H9 (cell line): Measurements from ENCODE around the gene E2F4. TPM values are rescaled to one million over a fixed set of nuclear protein-coding genes. Genes with fewer than 3 reads are reported as not detected.

Experiments used
- DNase-seq: peaks from one replicate; pipeline ENCODE4 v3.0.0-alpha.2; 2017
- H2AFZ ChIP-seq: one replicate; pipeline ENCODE4 v1.6.1; 2013; ENCODE audit warnings: mild to moderate bottlenecking, low read length, control low read depth, moderate library complexity
- H2AK5ac ChIP-seq: 2 replicates; pipeline ENCODE4 v1.6.1; 2013; ENCODE audit warnings: low read length, control low read depth, mixed read lengths; ENCODE audit not compliant: insufficient read length
- H2BK120ac ChIP-seq: one replicate; pipeline ENCODE4 v1.6.1; 2013; ENCODE audit warnings: low read depth, mild to moderate bottlenecking, low read length, control low read depth, inconsistent platforms; ENCODE audit not compliant: poor library complexity, severe bottlenecking
- H2BK12ac ChIP-seq: 2 replicates; pipeline ENCODE4 v1.6.1; 2013; ENCODE audit warnings: low read length, control low read depth, mixed read lengths, low read depth; ENCODE audit not compliant: insufficient read length
- H2BK15ac ChIP-seq: 2 replicates; pipeline ENCODE4 v1.6.1; 2013; ENCODE audit warnings: low read depth, low read length, control low read depth
- H2BK20ac ChIP-seq: one replicate; pipeline ENCODE4 v1.6.1; 2013; ENCODE audit warnings: low read depth, mild to moderate bottlenecking, low read length, control low read depth, inconsistent platforms; ENCODE audit not compliant: poor library complexity, severe bottlenecking
- H2BK5ac ChIP-seq: 2 replicates; pipeline ENCODE4 v1.6.1; 2013; ENCODE audit warnings: low read length, control low read depth, mixed read lengths; ENCODE audit not compliant: insufficient read length
- H3K14ac ChIP-seq: 2 replicates; pipeline ENCODE4 v1.6.1; 2013; ENCODE audit warnings: low read length, control low read depth; ENCODE audit not compliant: insufficient read depth
- H3K18ac ChIP-seq: 2 replicates; pipeline ENCODE4 v1.6.1; 2013; ENCODE audit warnings: low read depth, mild to moderate bottlenecking, mixed read lengths, low read length, control low read depth; ENCODE audit not compliant: insufficient read length
- H3K23ac ChIP-seq: 2 replicates; pipeline ENCODE4 v1.6.1; 2013; ENCODE audit warnings: low read length, control low read depth, mixed read lengths, low read depth; ENCODE audit not compliant: insufficient read length
- H3K23me2 ChIP-seq: 2 replicates; pipeline ENCODE4 v1.6.1; 2013; ENCODE audit warnings: low read depth, mild to moderate bottlenecking, mixed read lengths, low read length, control low read depth; ENCODE audit not compliant: insufficient read length, poor library complexity, severe bottlenecking
- H3K27ac ChIP-seq: 2 replicates; pipeline ENCODE4 v1.5.1; 2013; ENCODE audit warnings: low read length, control low read depth, mixed read lengths, low read depth; ENCODE audit not compliant: insufficient read length
- H3K27me3 ChIP-seq: 2 replicates; pipeline ENCODE4 v1.6.1; 2013; ENCODE audit warnings: low read length, control low read depth, inconsistent platforms; ENCODE audit not compliant: insufficient read depth
- H3K4ac ChIP-seq: 2 replicates; pipeline ENCODE4 v1.6.1; 2013; ENCODE audit warnings: low read depth, mild to moderate bottlenecking, control low read depth, inconsistent platforms, low read length, moderate library complexity
- H3K4me1 ChIP-seq: 2 replicates; pipeline ENCODE4 v1.6.1; 2013; ENCODE audit warnings: low read length, control low read depth, inconsistent platforms; ENCODE audit not compliant: insufficient read depth
- H3K4me2 ChIP-seq: 2 replicates; pipeline ENCODE4 v1.6.1; 2013; ENCODE audit warnings: low read length, control low read depth, mixed read lengths; ENCODE audit not compliant: insufficient read length, insufficient read depth
- H3K56ac ChIP-seq: 2 replicates; pipeline ENCODE4 v1.6.1; 2013; ENCODE audit warnings: low read depth, mild to moderate bottlenecking, mixed read lengths, low read length, control low read depth; ENCODE audit not compliant: insufficient read length
- H3K79me1 ChIP-seq: 2 replicates; pipeline ENCODE4 v1.6.1; 2013; ENCODE audit warnings: low read depth, mild to moderate bottlenecking, moderate library complexity, low read length, control low read depth, inconsistent platforms; ENCODE audit not compliant: insufficient read depth, poor library complexity, severe bottlenecking
- H3K79me2 ChIP-seq: 2 replicates; pipeline ENCODE4 v1.6.1; 2013; ENCODE audit warnings: low read length, control low read depth, inconsistent platforms; ENCODE audit not compliant: insufficient read depth
- H3K9ac ChIP-seq: 2 replicates; pipeline ENCODE4 v1.6.1; 2013; ENCODE audit warnings: low read length, control low read depth, mixed read lengths; ENCODE audit not compliant: insufficient read length; ENCODE audit errors: extremely low read depth
- H3K9me3 ChIP-seq: one replicate; pipeline ENCODE4 v1.6.1; 2013; ENCODE audit warnings: low read depth, low read length, inconsistent platforms; ENCODE audit not compliant: control insufficient read depth
- H3T11ph ChIP-seq: one replicate; pipeline ENCODE4 v1.6.1; 2013; ENCODE audit warnings: mild to moderate bottlenecking, low read length, control low read depth, inconsistent platforms
- H4K20me1 ChIP-seq: one replicate; pipeline ENCODE4 v1.6.1; 2013; ENCODE audit not compliant: control insufficient read depth, insufficient read length, insufficient read depth
- H4K5ac ChIP-seq: 2 replicates; pipeline ENCODE4 v1.6.1; 2013; ENCODE audit warnings: low read depth, mild to moderate bottlenecking, mixed read lengths, low read length, control low read depth; ENCODE audit not compliant: insufficient read length
- H4K8ac ChIP-seq: replicated peaks from 2 replicates; pipeline ENCODE4 v1.6.1; 2013; ENCODE audit warnings: low read length, control low read depth, mixed read lengths, low read depth; ENCODE audit not compliant: insufficient read length
- H4K91ac ChIP-seq: 2 replicates; pipeline ENCODE4 v1.6.1; 2013; ENCODE audit warnings: low read depth, mild to moderate bottlenecking, moderate library complexity, mixed read lengths, low read length, control low read depth; ENCODE audit not compliant: insufficient read length
- H3K27ac Mint-ChIP-seq, 3 experiments: 2 replicates in 2 of 3; 3 replicates in 1 of 3; pipeline ENCODE4 v1.8.0; 2020 to 2021; ENCODE audit warnings: mixed read lengths in 3 of 3, mild to moderate bottlenecking in 1 of 3, moderate library complexity in 1 of 3
- H3K27me3 Mint-ChIP-seq: 2 replicates; pipeline ENCODE4 v1.8.0; 2021; ENCODE audit warnings: low read depth, mild to moderate bottlenecking, moderate library complexity, mixed read lengths
- H3K36me3 Mint-ChIP-seq, 3 experiments: 2 replicates in 2 of 3; 3 replicates in 1 of 3; pipeline ENCODE4 v1.8.0; 2020 to 2021; ENCODE audit warnings: low read depth in 3 of 3, mixed read lengths in 3 of 3; ENCODE audit not compliant: insufficient read depth in 1 of 3
- H3K4me1 Mint-ChIP-seq, 2 experiments: 2 replicates each; pipeline ENCODE4 v1.8.0; 2020; ENCODE audit warnings: mixed read lengths in 2 of 2
- H3K4me3 Mint-ChIP-seq, 2 experiments: 2 replicates in 1 of 2; 3 replicates in 1 of 2; pipeline ENCODE4 v1.8.0; 2020 to 2021; ENCODE audit warnings: mild to moderate bottlenecking in 2 of 2, mixed read lengths in 2 of 2, moderate library complexity in 1 of 2
- H3K9me3 Mint-ChIP-seq, 2 experiments: 2 replicates in 1 of 2; 3 replicates in 1 of 2; pipeline ENCODE4 v1.8.0; 2020; ENCODE audit warnings: mild to moderate bottlenecking in 2 of 2, mixed read lengths in 2 of 2, moderate library complexity in 1 of 2
- CTCF ChIP-seq: fragments of 200-600 bp; sonication (generic); conservative IDR thresholded peaks from 3 replicates; pipeline ENCODE4 v1.8.0; 2021; ENCODE audit warnings: antibody characterized with exemption, mild to moderate bottlenecking
- WGBS: extraction: QIAGEN DNeasy Blood & Tissue Kit; methylation state at CpG from one replicate; pipeline ENCODE4 v1.1.7; 2013; ENCODE audit warnings: missing lambda C conversion rate, low lambda C conversion rate, mixed read lengths; ENCODE audit not compliant: insufficient read length; ENCODE audit errors: extremely low coverage; 5-methylcytosine and 5-hydroxymethylcytosine counted together
- total RNA-seq: library from RNA; stranded (reverse); gene quantifications from 2 replicates; pipeline ENCODE4 v1.2.1, GENCODE V29; 2021

E2F4 gene
- total RNA-seq, 1 experiment from 2014 or later = 116 TPM

DNA sequence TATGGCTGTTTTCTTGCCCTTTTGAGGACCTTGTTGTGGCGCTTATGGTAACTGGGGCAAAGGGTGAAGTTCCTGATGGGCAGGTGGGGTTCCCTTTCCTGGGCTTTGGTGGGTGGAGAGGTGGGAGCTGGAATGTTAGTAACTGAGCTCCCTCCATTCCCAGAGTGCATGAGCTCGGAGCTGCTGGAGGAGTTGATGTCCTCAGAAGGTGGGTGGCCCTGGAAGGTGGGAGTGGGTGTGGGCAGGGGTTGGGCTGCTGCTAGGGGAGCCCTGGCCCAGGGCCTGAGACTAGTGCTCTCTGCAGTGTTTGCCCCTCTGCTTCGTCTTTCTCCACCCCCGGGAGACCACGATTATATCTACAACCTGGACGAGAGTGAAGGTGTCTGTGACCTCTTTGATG, 5.7 kb downstream of the E2F4 start:
- Mint-ChIP-seq H3K36me3 (peaks cover 39 to 75% (median 55%) of the 10 kb centered on the region in 3 experiments), H3K9me3 (no peaks in the 10 kb centered on the region), H3K4me1 (peaks cover 14 to 25% of the 10 kb centered on the region in 2 experiments), H3K27me3 (0 out of 2 replicates have a peak, but pooled peaks cover 2% of the 10 kb centered on the region), H3K27ac (no peak overlapping the region), H3K4me3 (no peak overlapping the region)
- Histone ChIP-seq H4K8ac (no peak overlapping the region), H2BK12ac (no peak overlapping the region), H3T11ph (no peak overlapping the region), H4K91ac (no peak overlapping the region), H2BK120ac (no peak overlapping the region), H3K4me1 (no peaks in the 10 kb centered on the region), H2BK15ac (no peak overlapping the region), H2BK5ac (no peak overlapping the region), H3K4me2 (no peak overlapping the region), H3K27me3 (no peaks in the 10 kb centered on the region), H3K23me2 (peaks cover 3% of the 10 kb centered on the region), H3K56ac (no peak overlapping the region), H4K5ac (no peak overlapping the region), H2AFZ (no peak overlapping the region), H3K9ac (no peak overlapping the region), H3K4ac (no peak overlapping the region), H4K20me1 (no peaks in the 10 kb centered on the region), H3K27ac (no peak overlapping the region), H3K79me1 (peaks cover 8% of the 10 kb centered on the region), H3K9me3 (no peaks in the 10 kb centered on the region), H3K18ac (no peak overlapping the region), H3K23ac (no peak overlapping the region), H3K79me2 (peaks cover 8% of the 10 kb centered on the region; the same call in 1 of the 2 replicates), H2AK5ac (no peak overlapping the region), H3K14ac (no peak overlapping the region), H2BK20ac (no peak overlapping the region)
- DNase-seq = no peak
- no CpG with 5 or more reads among the region's 6 CpGs for WGBS
- no peak for TF ChIP-seq CTCF
